ENCODE results near the gene STIP1.

GRCh38 chr11:64253481-64253880 lies 67.5 kb downstream of the STIP1 start:
- no peak for TF ChIP-seq EZH2 (IDR thresholded peaks at IDR 0.05; ENCODE audit: insufficient read depth, low read length)
- TF ChIP-seq CTCF (IDR thresholded peaks at IDR 0.05; ENCODE audit: insufficient read depth, low read depth, low read length): no peak

Data from astrocyte (in vitro differentiated cells and primary cell).